DND-41 (cell line): ENCODE measurements around the gene ACTN1.

Source experiments
- ATAC-seq: fragments of 200-7000 bp; cut with Tn5 transposase; 3 replicates; pipeline ENCODE4 v1.9.1; 2021; ENCODE audit warnings: low read depth; ENCODE audit not compliant: insufficient read depth
- DNase-seq: peaks from one replicate; pipeline ENCODE4 v3.0.0-alpha.2; 2020
- H2AFZ ChIP-seq: 2 replicates; pipeline ENCODE4 v1.6.0; 2012; ENCODE audit warnings: low read depth, low read length
- H3K27ac ChIP-seq: 2 replicates; pipeline ENCODE4 v1.5.1; 2012; ENCODE audit warnings: low read length, inconsistent platforms
- H3K27me3 ChIP-seq: fragments of 200-600 bp; sonication (generic); 2 replicates; pipeline ENCODE4 v1.6.0; 2012; ENCODE audit warnings: low read length, mild to moderate bottlenecking, inconsistent platforms; ENCODE audit not compliant: insufficient read depth, poor library complexity
- H3K36me3 ChIP-seq: 2 replicates; pipeline ENCODE4 v1.5.1; 2012; ENCODE audit warnings: low read length, inconsistent platforms; ENCODE audit not compliant: insufficient read depth
- H3K4me1 ChIP-seq: 2 replicates; pipeline ENCODE4 v1.5.1; 2012; ENCODE audit warnings: mild to moderate bottlenecking, low read length; ENCODE audit not compliant: insufficient read depth
- H3K4me2 ChIP-seq: 2 replicates; pipeline ENCODE4 v1.6.0; 2012; ENCODE audit warnings: mild to moderate bottlenecking, moderate library complexity, low read length, inconsistent platforms; ENCODE audit not compliant: insufficient read depth
- H3K4me3 ChIP-seq, 2 experiments: fragments of 200-600 bp in 1 of 2; shearing (Covaris generic) in 1 of 2; 2 replicates each; pipeline ENCODE4 v1.5.1; 2012 to 2016; ENCODE audit warnings: inconsistent platforms in 2 of 2, low read length in 2 of 2, mild to moderate bottlenecking in 2 of 2, low read depth in 1 of 2, moderate library complexity in 1 of 2
- H3K79me2 ChIP-seq: 2 replicates; pipeline ENCODE4 v1.6.0; 2012; ENCODE audit warnings: low read length, inconsistent platforms; ENCODE audit not compliant: insufficient read depth
- H3K9ac ChIP-seq: 2 replicates; pipeline ENCODE4 v1.6.0; 2012; ENCODE audit warnings: low read depth, mild to moderate bottlenecking, inconsistent platforms, low read length, moderate library complexity
- H3K9me3 ChIP-seq: 2 replicates; pipeline ENCODE4 v1.5.1; 2012; ENCODE audit warnings: low read length, moderate library complexity, mild to moderate bottlenecking, inconsistent platforms; ENCODE audit not compliant: insufficient read depth, severe bottlenecking
- H4K20me1 ChIP-seq: 2 replicates; pipeline ENCODE4 v1.6.0; 2012; ENCODE audit warnings: low read length; ENCODE audit not compliant: insufficient read depth
- CTCF ChIP-seq: IDR thresholded peaks from 2 replicates; pipeline ENCODE4 v1.5.1; 2012; ENCODE audit warnings: borderline replicate concordance, low read length, moderate library complexity, mild to moderate bottlenecking; ENCODE audit not compliant: poor library complexity, severe bottlenecking; ENCODE audit errors: extremely low read depth
- EZH2 ChIP-seq: IDR thresholded peaks from 3 replicates; pipeline ENCODE4 v1.6.1; 2012; ENCODE audit warnings: borderline replicate concordance, low read depth, mild to moderate bottlenecking, moderate library complexity, low read length, inconsistent platforms; ENCODE audit not compliant: severe bottlenecking

Gene ACTN1

DNA sequence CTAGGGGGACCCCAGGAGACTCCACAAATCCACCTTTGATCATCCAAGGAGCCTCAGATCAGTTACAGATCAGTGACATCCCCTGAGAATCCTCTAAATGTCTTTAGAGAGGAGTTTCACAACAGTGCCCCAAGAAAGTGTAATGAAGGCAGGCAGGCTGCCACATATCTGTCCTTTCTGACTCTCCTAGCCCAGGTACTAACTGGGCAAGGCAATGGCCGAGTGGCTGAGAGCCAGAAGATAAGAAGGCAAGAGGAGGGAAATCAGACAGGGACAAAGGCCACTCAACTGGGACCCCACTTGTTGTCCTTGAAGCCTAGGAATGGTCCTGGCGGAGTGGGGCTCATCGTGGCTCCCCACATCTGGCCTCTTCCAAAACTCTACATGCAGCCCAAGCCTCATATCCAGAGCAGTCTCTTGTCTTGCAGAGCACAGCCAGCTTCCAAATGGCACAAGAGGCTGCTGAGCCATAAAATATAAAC lies 11.6 kb downstream of the ACTN1 start:
- Histone ChIP-seq H2AFZ (no peak overlapping the region), H3K36me3 (peaks cover 14% of the 10 kb centered on the region), H3K4me2 (no peak overlapping the region), H3K4me1 (peaks cover 28% of the 10 kb centered on the region), H3K9me3 (no peaks in the 10 kb centered on the region), H4K20me1 (peaks cover 91% of the 10 kb centered on the region), H3K4me3 (no peak overlapping the region), H3K79me2 (peaks cover 98% of the 10 kb centered on the region), H3K27ac (no peak overlapping the region), H3K27me3 (no peaks in the 10 kb centered on the region), H3K9ac (no peak overlapping the region)
- TF ChIP-seq CTCF: no peak
- no peak for TF ChIP-seq EZH2
- ATAC-seq: no peak
- no peak for DNase-seq

DNA sequence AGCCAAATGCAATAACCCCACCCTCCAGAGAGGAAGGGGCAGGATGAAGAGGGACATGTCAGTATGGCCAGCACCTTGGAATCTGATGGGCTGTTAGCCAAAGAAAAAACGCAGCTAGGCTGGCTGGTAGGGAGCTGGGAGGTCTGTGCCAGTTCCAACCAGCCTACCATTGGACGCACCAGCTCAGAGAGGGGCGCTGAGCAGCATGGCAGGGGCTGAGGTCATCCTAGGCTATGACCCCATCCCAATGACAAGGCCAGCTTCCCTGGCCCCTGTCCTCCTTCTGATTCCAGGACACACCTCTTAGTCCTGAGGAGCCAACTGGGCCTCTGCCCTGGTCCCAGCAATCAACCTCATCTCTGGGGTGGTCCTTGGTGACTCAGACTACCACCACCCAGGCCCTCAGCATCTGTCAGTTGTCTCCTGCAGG lies 12.2 kb downstream of the ACTN1 start:
- H3K27me3 ChIP-seq: no peaks in the 10 kb centered on the region
- no peak overlapping the region for H3K27ac ChIP-seq
- H3K36me3 ChIP-seq: peaks cover 12% of the 10 kb centered on the region; the same call in 1 of the 2 replicates
- H3K4me1 ChIP-seq: peaks cover 27% of the 10 kb centered on the region
- TF ChIP-seq CTCF (no peak), EZH2 (no peak)
- H3K4me2 ChIP-seq: no peak overlapping the region
- no peak overlapping the region for H3K4me3 ChIP-seq
- no peak overlapping the region for H3K9ac ChIP-seq
- H4K20me1 ChIP-seq: peaks cover 97% of the 10 kb centered on the region
- H2AFZ ChIP-seq: no peak overlapping the region
- no peaks in the 10 kb centered on the region for H3K9me3 ChIP-seq
- H3K79me2 ChIP-seq: peaks cover 99% of the 10 kb centered on the region
- DNase-seq (no peak), ATAC-seq (no peak)

DNA sequence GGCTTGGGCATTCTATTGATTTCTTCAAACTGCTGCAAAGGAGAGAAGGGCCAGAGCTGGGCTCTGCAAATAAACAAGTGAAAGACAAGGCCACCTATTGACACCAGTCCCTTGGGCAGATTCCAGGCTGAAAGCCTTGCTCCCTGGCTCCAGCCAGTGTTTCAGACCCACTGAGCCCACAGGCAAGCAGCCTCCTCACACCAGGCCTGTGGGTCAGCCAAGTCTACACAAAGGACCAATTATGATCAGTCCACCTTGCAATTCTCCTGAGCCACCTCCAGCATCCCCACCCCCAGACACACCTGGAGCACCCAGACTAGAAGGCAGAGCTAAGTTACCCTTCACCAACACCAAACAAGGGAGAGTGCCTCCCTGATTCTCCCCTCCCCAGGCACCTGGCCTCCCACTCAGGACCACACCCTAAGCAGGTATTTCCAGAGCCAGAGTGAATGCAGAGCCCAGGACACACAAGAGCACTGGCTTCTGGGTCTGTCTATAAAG lies 13.8 kb downstream of the ACTN1 start:
- H2AFZ ChIP-seq: no peak overlapping the region
- DNase-seq: no peak
- no peak overlapping the region for H3K27ac ChIP-seq
- no peak overlapping the region for H3K4me2 ChIP-seq
- TF ChIP-seq EZH2 (no peak), CTCF (no peak)
- ATAC-seq: no peak
- H3K9ac ChIP-seq: no peak overlapping the region
- H3K79me2 ChIP-seq: peaks cover 95% of the 10 kb centered on the region
- H3K27me3 ChIP-seq: no peaks in the 10 kb centered on the region
- H4K20me1 ChIP-seq: peaks cover 92% of the 10 kb centered on the region
- peaks cover 12% of the 10 kb centered on the region for H3K4me1 ChIP-seq
- H3K4me3 ChIP-seq: no peak overlapping the region
- H3K9me3 ChIP-seq: no peaks in the 10 kb centered on the region
- peaks cover 5% of the 10 kb centered on the region; the same call in 1 of the 2 replicates for H3K36me3 ChIP-seq
